K562 (cell line): ENCODE data around the gene SIPA1L2.

Source experiments
- ATF7 ChIP-seq: fragments of 450-650 bp; IDR thresholded peaks from 2 replicates; pipeline ENCODE4 v1.7.1; 2014; ENCODE audit warnings: mild to moderate bottlenecking, moderate library complexity
- CTCF ChIP-seq, 3 experiments: IDR thresholded peaks in 2 of 3; conservative IDR thresholded peaks in 1 of 3; 2 replicates each; pipeline ENCODE4 v1.5.1; 2011 to 2012; ENCODE audit warnings: low read length in 3 of 3, mild to moderate bottlenecking in 3 of 3, control low read depth in 2 of 3, improper control_type of control experiment in 1 of 3, inconsistent platforms in 1 of 3, low read depth in 1 of 3, mixed read lengths in 1 of 3, moderate library complexity in 1 of 3; ENCODE audit not compliant: insufficient read depth in 2 of 3
- HDAC6 ChIP-seq: IDR thresholded peaks from 2 replicates; pipeline ENCODE4 v1.6.1; 2012; ENCODE audit warnings: low read depth, mild to moderate bottlenecking, control low read depth, inconsistent platforms, low read length, moderate library complexity
- KDM2B ChIP-seq: fragments of 250-450 bp; sonication (Bioruptor Pico); IDR thresholded peaks from 2 replicates; pipeline ENCODE4 v1.8.0; 2021; ENCODE audit warnings: mild to moderate bottlenecking, moderate library complexity
- MXI1 ChIP-seq: IDR thresholded peaks from 2 replicates; pipeline ENCODE4 v1.6.1; 2011; ENCODE audit warnings: low read depth, mild to moderate bottlenecking, improper control_type of control experiment, low read length
- NCOA4 ChIP-seq: fragments of 450-650 bp; IDR thresholded peaks from 2 replicates; pipeline ENCODE4 v1.6.1; 2018; ENCODE audit warnings: mild to moderate bottlenecking; ENCODE audit not compliant: partially characterized antibody
- POLR2B ChIP-seq: fragments of 450-650 bp; IDR thresholded peaks from 2 replicates; pipeline ENCODE4 v1.6.1; 2018; ENCODE audit warnings: low read depth; ENCODE audit not compliant: partially characterized antibody
- PRMT5 ChIP-seq: sonication (generic); formaldehyde crosslinking; IDR thresholded peaks from 2 replicates; pipeline ENCODE4 v1.5.0; 2020; ENCODE audit warnings: missing genetic modification reagents
- RBM34 ChIP-seq: fragments of 200-400 bp; formaldehyde crosslinking; IDR thresholded peaks from 2 replicates; pipeline ENCODE4 v1.6.1; 2018; ENCODE audit warnings: low read length, borderline replicate concordance; ENCODE audit not compliant: insufficient read depth
- REST ChIP-seq, 2 experiments: fragments of 450-650 bp; formaldehyde crosslinking in 1 of 2; IDR thresholded peaks; 2 replicates each; pipeline versions ENCODE4 v1.4.0 to v1.6.1; 2014 to 2020; ENCODE audit warnings: mild to moderate bottlenecking in 2 of 2, borderline replicate concordance in 1 of 2, low read depth in 1 of 2
- ZNF133 ChIP-seq: fragments of 250-450 bp; sonication (Bioruptor Pico); IDR thresholded peaks from 2 replicates; pipeline ENCODE4 v1.4.0; 2020; ENCODE audit warnings: mild to moderate bottlenecking
- ZNF274 ChIP-seq: IDR thresholded peaks from 2 replicates; pipeline ENCODE4 v1.6.1; 2011; ENCODE audit warnings: low read depth, mild to moderate bottlenecking, low read length, moderate library complexity, borderline replicate concordance
- ZNF3 ChIP-seq: fragments of 250-450 bp; sonication (Bioruptor Pico); IDR thresholded peaks from 2 replicates; pipeline ENCODE4 v1.5.0; 2021; ENCODE audit warnings: mild to moderate bottlenecking, moderate library complexity
- TF ChIP-seq, protein P1 (sequence below): sonication (generic); formaldehyde crosslinking; IDR thresholded peaks from 2 replicates; pipeline ENCODE4 v1.8.1; 2023; ENCODE audit warnings: mild to moderate bottlenecking, missing genetic modification reagents

- TF ChIP-seq KDM2B (CRISPR knock-in tag) (no peak), ZNF133 (CRISPR knock-in tag) (no peak), CTCF (IDR thresholded peaks at IDR 0.05 in 2 of 3, conservative IDR thresholded peaks at IDR 0.05 in 1 of 3; ENCODE audit: insufficient read depth in 2 of 3, low read depth in 1 of 3, low read length in 3 of 3) (no peak), HDAC6 (no peak), MXI1 (no peak), NCOA4 (no peak), POLR2B (no peak), RBM34 (no peak), PRMT5 (CRISPR knock-in tag) (no peak), REST (IDR thresholded peaks at IDR 0.05; ENCODE audit: borderline replicate concordance) (no peak), REST (CRISPR knock-in tag; IDR thresholded peaks at IDR 0.05; ENCODE audit: low read depth) (no peak), ZNF3 (CRISPR knock-in tag) (no peak), ZNF274 (no peak), ATF7 (no peak)
- TF ChIP-seq, protein P1, sequence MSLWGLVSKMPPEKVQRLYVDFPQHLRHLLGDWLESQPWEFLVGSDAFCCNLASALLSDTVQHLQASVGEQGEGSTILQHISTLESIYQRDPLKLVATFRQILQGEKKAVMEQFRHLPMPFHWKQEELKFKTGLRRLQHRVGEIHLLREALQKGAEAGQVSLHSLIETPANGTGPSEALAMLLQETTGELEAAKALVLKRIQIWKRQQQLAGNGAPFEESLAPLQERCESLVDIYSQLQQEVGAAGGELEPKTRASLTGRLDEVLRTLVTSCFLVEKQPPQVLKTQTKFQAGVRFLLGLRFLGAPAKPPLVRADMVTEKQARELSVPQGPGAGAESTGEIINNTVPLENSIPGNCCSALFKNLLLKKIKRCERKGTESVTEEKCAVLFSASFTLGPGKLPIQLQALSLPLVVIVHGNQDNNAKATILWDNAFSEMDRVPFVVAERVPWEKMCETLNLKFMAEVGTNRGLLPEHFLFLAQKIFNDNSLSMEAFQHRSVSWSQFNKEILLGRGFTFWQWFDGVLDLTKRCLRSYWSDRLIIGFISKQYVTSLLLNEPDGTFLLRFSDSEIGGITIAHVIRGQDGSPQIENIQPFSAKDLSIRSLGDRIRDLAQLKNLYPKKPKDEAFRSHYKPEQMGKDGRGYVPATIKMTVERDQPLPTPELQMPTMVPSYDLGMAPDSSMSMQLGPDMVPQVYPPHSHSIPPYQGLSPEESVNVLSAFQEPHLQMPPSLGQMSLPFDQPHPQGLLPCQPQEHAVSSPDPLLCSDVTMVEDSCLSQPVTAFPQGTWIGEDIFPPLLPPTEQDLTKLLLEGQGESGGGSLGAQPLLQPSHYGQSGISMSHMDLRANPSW (CRISPR knock-in tag), result no peak
These were observed 29.3 kb downstream of the SIPA1L2 start for GRCh38 chr1:232600424-232601258.
